Esophagus muscularis mucosa (tissue), 4 donors: ENCODE data around the gene IPO13. TPM values are rescaled to one million over a fixed set of nuclear protein-coding genes. Genes with fewer than 3 reads are reported as not detected.

Experiments used
- DNase-seq: peaks from one replicate; pipeline ENCODE4 v3.0.0-alpha.2; 2017; ENCODE audit errors: extremely low spot score
- H3K27ac ChIP-seq, 4 donors: fragments of 200-600 bp; sonication (generic); replicated peaks in 1 of 4; 1 replicate in 3 of 4; 2 replicates in 1 of 4; pipeline ENCODE4 v1.5.1; 2016 to 2019; ENCODE audit warnings: mild to moderate bottlenecking in 1 of 4
- H3K27me3 ChIP-seq, 4 donors: fragments of 200-600 bp; sonication (generic); one replicate each; pipeline versions ENCODE4 v1.5.1 to v1.6.0; 2016 to 2019
- H3K36me3 ChIP-seq, 4 donors: fragments of 200-600 bp; sonication (generic); one replicate each; pipeline ENCODE4 v1.5.1; 2016 to 2019
- H3K4me1 ChIP-seq, 4 donors: fragments of 200-600 bp; sonication (generic); one replicate each; pipeline ENCODE4 v1.5.1; 2016 to 2019
- H3K4me3 ChIP-seq, 4 donors: fragments of 200-600 bp; sonication (generic); 1 replicate in 2 of 4; 2 replicates in 2 of 4; pipeline ENCODE4 v1.5.1; 2016 to 2019; ENCODE audit warnings: mild to moderate bottlenecking in 4 of 4, moderate library complexity in 1 of 4
- H3K9me3 ChIP-seq, 4 donors: fragments of 200-600 bp; sonication (generic); 1 replicate in 3 of 4; 2 replicates in 1 of 4; pipeline ENCODE4 v1.5.1; 2016 to 2019
- EP300 ChIP-seq: sonication (generic); formaldehyde crosslinking; IDR thresholded peaks from one replicate; pipeline ENCODE4 v1.6.1; 2017; ENCODE audit warnings: antibody characterized with exemption
- POLR2A ChIP-seq: fragments of 450-650 bp; IDR thresholded peaks from one replicate; pipeline ENCODE4 v1.6.1; 2017; ENCODE audit warnings: antibody characterized with exemption, moderate library complexity, mild to moderate bottlenecking, low read depth
- POLR2AphosphoS5 ChIP-seq, 2 donors: sonication (generic); formaldehyde crosslinking; IDR thresholded peaks; one replicate each; pipeline ENCODE4 v1.6.1; 2017; ENCODE audit warnings: antibody characterized with exemption in 2 of 2
- WGBS: methylation state at CpG from one replicate; pipeline ENCODE4 v1.1.5; 2018; 5-methylcytosine and 5-hydroxymethylcytosine counted together
- intact Hi-C: fragments of 100-400 bp; cut with DNase I; formaldehyde crosslinking; loops from one replicate; pipeline ENCODE4 v1.15.1; 2023
- total RNA-seq, 4 donors: library from RNA; depleted of rRNA; stranded (reverse); fragments of >200 nt; gene quantifications; one replicate each; pipeline versions ENCODE4 v1.1.0 to v1.2.1, GENCODE V29; 2016
- TF ChIP-seq, protein P1 (sequence below), 3 experiments: fragments of 200-600 bp in 2 of 3; fragments of 450-650 bp in 1 of 3; sonication (generic) in 2 of 3; IDR thresholded peaks; one replicate each; pipeline ENCODE4 v1.5.1; 2017 to 2019; ENCODE audit warnings: antibody characterized with exemption in 3 of 3, mild to moderate bottlenecking in 2 of 3, moderate library complexity in 1 of 3

IPO13 gene
- total RNA-seq, 4 donors from 2014 or later: 24.5 to 39.9 (median 29.1) TPM

DNA sequence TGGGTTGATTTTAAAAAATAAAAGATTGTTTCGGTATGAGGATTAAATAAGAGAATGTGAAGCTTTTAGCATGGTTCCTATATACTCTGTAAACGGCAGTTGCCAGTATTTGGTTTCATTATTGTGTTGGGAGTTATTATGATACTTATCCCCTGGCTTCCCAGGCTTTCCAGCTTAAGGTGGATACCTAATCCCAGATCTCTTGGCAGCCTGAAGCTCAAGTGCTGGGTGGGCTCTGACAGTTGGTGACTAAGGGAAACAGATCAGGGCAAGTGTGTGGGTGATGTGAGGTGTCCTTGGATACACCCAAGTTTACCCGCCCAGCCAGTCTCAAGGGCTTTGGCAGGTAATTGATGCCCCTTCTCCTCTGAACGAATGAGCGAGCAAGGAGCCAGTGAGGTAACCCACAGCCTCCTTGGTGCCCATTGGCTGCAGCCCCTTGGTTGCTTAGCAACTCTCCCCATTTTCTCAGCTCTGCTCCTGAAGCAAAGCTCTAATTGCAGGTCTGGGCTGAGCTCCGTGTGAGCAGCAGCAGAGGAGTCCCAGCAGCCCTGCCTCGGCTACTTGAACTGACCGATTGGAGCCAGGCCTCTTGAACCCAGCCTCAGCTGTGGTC lies 6.1 kb downstream of the IPO13 start:
- WGBS: 69% methylated on average over 8 of the region's 8 CpGs
- peaks cover 17 to 42% (median 36%) of the 10 kb centered on the region in 4 donors for H3K36me3 ChIP-seq
- H3K4me3 ChIP-seq: no peak overlapping the region
- H3K4me1 ChIP-seq: peaks cover 13 to 47% (median 23%) of the 10 kb centered on the region in 4 donors
- intact Hi-C loops: no loop called here
- H3K27me3 ChIP-seq: no peaks in the 10 kb centered on the region
- TF ChIP-seq, protein P1, sequence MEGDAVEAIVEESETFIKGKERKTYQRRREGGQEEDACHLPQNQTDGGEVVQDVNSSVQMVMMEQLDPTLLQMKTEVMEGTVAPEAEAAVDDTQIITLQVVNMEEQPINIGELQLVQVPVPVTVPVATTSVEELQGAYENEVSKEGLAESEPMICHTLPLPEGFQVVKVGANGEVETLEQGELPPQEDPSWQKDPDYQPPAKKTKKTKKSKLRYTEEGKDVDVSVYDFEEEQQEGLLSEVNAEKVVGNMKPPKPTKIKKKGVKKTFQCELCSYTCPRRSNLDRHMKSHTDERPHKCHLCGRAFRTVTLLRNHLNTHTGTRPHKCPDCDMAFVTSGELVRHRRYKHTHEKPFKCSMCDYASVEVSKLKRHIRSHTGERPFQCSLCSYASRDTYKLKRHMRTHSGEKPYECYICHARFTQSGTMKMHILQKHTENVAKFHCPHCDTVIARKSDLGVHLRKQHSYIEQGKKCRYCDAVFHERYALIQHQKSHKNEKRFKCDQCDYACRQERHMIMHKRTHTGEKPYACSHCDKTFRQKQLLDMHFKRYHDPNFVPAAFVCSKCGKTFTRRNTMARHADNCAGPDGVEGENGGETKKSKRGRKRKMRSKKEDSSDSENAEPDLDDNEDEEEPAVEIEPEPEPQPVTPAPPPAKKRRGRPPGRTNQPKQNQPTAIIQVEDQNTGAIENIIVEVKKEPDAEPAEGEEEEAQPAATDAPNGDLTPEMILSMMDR (IDR thresholded peaks at IDR 0.05): no peak
- TF ChIP-seq POLR2A (no peak), POLR2AphosphoS5 (IDR thresholded peaks at IDR 0.05) (no peak), EP300 (no peak)
- no peak for DNase-seq
- no peaks in the 10 kb centered on the region for H3K9me3 ChIP-seq
- no peak overlapping the region for H3K27ac ChIP-seq

DNA sequence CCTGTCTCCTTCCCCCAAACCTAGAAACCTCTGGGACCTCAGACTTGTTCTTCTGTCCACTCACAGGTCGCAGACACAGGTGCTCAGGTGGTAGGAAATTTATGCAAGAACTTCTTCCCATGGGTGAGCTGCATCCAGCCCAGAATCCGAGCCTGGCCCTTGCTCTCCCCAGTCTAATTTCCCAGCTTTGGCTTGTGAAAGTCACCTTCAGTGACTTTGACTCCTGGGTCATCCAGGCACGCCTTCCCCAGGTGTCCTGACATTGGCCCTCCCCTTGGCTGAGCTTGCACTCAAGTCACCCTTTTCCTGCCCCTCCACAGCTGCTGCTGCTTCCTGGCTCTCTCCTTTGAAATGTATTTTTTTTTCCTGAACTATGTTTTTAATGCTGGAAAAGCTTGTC lies 6.6 kb downstream of the IPO13 start:
- H3K36me3 ChIP-seq: peaks cover 22 to 47% (median 41%) of the 10 kb centered on the region in 4 donors

DNA sequence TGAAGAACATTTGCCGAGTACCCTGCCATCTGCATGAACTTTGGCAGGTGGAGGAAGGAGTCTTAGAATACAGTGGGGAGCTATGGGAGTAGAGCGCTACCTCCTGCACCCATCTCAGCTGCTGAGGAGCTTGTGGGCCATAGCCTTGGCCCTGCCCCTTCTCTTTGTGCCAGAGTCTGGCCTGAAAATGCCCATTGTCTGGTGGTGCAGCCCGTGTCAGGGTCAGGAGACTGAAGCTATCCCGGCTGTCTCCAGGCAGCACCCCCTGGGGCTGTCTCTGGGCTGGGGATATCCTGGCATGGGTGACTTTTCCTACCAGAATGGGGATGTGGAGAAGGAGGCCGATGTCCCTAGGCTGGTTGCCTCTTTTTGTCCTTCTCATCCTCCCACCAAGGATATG lies 7.3 kb downstream of the IPO13 start:
- DNase-seq: no peak
- Histone ChIP-seq H3K27me3 (no peaks in the 10 kb centered on the region), H3K27ac (no peak overlapping the region), H3K4me1 (peaks cover under 1 to 35% (median 11%) of the 10 kb centered on the region in 4 donors), H3K4me3 (no peak overlapping the region), H3K36me3 (peaks cover 23 to 54% (median 48%) of the 10 kb centered on the region in 4 donors), H3K9me3 (no peaks in the 10 kb centered on the region)
- WGBS: 82% methylated on average over 5 of the region's 5 CpGs
- TF ChIP-seq, protein P1 (IDR thresholded peaks at IDR 0.05): no peak
- TF ChIP-seq POLR2A (no peak), POLR2AphosphoS5 (IDR thresholded peaks at IDR 0.05) (no peak), EP300 (no peak)
- intact Hi-C loops: no loop called here

More for the DNA sequence above, 6.6 kb downstream of the IPO13 start:
- H3K27ac ChIP-seq: no peak overlapping the region
- H3K9me3 ChIP-seq: no peaks in the 10 kb centered on the region
- DNase-seq: no peak
- WGBS: 84% methylated on average over 3 of the region's 3 CpGs
- H3K4me1 ChIP-seq: peaks cover 7 to 41% (median 17%) of the 10 kb centered on the region in 4 donors
- intact Hi-C loops: no loop called here
- no peak overlapping the region for H3K4me3 ChIP-seq
- TF ChIP-seq POLR2A (no peak), POLR2AphosphoS5 (IDR thresholded peaks at IDR 0.05) (no peak), EP300 (no peak)
- TF ChIP-seq, protein P1 (IDR thresholded peaks at IDR 0.05): no peak
- H3K27me3 ChIP-seq: no peaks in the 10 kb centered on the region

DNA sequence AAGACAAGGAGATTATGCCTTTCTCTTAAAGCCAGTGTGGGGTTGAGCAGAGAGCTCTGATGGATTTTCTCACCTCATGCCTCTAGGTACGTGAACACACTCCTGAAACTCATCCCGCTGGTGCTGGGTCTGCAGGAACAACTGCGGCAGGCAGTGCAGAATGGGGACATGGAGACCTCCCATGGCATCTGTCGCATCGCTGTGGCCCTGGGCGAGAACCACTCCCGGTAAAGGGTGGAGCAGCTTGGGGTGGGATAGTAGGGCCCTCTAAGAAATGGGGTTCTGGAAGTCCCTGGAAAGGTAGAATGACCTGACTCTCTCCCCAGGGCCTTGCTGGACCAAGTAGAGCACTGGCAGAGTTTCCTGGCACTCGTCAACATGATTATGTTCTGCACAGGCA lies 9.5 kb downstream of the IPO13 start:
- intact Hi-C loops: no loop called here
- Histone ChIP-seq H3K4me1 (peaks cover 0 to 22% (median 2%) of the 10 kb centered on the region in 4 donors), H3K4me3 (no peak overlapping the region), H3K27ac (no peak overlapping the region), H3K36me3 (peaks cover 23 to 58% (median 53%) of the 10 kb centered on the region in 4 donors), H3K27me3 (no peaks in the 10 kb centered on the region), H3K9me3 (no peaks in the 10 kb centered on the region)
- WGBS: 97% methylated on average over 4 of the region's 8 CpGs
- TF ChIP-seq POLR2A: no peak
- DNase-seq: no peak

DNA sequence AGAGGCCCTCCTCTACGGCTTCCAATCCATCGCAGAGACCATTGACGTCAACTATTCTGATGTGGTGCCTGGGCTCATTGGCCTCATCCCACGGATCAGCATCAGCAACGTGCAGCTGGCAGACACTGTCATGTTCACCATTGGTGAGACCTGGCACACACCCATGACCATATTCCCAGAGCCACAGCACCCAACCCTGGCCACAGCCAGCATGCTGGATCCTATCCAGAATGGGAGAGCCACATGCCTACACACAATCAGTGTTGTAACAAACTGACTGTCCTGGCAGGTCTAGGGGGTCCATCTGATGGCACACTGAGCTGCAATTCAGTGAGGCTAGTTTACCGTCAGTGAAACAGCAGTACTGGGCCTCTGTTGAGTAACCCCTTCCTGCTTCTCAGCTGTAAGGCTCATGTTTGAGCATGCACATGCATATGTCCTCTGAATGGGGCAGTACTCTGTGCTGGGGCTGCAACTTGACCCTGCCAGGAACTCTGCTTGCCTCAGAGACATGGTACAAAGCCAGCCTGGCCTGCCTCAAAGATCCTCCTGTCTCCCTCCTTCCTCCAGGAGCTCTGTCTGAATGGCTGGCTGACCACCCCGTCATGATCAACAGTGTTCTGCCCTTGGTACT lies 10.8 kb downstream of the IPO13 start:
- Histone ChIP-seq H3K27me3 (no peaks in the 10 kb centered on the region), H3K4me1 (peaks cover 0 to 16% (median 0%) of the 10 kb centered on the region in 4 donors), H3K36me3 (peaks cover 30 to 71% (median 66%) of the 10 kb centered on the region in 4 donors), H3K4me3 (no peak overlapping the region), H3K27ac (no peak overlapping the region), H3K9me3 (no peaks in the 10 kb centered on the region)
- intact Hi-C loops: no loop called here
- WGBS: 93% methylated on average over 7 of the region's 7 CpGs
- no peak for DNase-seq
- TF ChIP-seq POLR2A: no peak
- TF ChIP-seq, protein P1 (IDR thresholded peaks at IDR 0.05): no peak
- no peak for TF ChIP-seq EP300
- no peak for TF ChIP-seq POLR2AphosphoS5 (IDR thresholded peaks at IDR 0.05)
